Measurements from ENCODE around the gene MACF1.

MACF1 gene

GRCh38 chr1:39392851-39393573, 188.5 kb downstream of the MACF1 start:
- DNase-seq (ENCODE audit: low read depth in 2 of 3, low spot score in 1 of 3), result no peak

GRCh38 chr1:39393645-39394044, 189.2 kb downstream of the MACF1 start:
- no peak for DNase-seq (ENCODE audit: low read depth in 2 of 3, low spot score in 1 of 3)

DNA sequence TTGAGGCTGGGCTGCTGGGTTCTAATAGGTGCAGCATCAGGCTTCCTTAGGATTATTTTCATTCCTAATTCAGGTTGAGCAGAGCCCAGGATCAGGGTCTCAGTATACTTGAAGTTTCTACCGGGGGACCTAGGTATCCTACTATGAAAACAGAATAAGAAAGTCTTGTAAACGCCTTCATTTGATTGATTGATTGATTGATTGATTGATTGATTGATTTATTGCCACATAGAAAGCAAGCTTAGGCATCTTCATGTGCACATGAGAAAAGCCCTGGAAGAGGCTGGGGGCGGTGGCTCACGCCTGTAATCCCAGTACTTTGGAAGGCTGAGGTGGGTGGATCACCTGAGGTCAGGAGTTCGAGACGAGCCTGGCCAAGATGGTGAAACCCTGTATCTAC, 189.6 kb downstream of the MACF1 start:
- no peak for DNase-seq (ENCODE audit: low read depth in 2 of 3, low spot score in 1 of 3)

GRCh38 chr1:39394598-39394997, 190.1 kb downstream of the MACF1 start:
- DNase-seq (ENCODE audit: low read depth in 2 of 3, low spot score in 1 of 3), result no peak

GRCh38 chr1:39395357-39395831, 190.9 kb downstream of the MACF1 start:
- no peak for DNase-seq (ENCODE audit: low read depth in 2 of 3, low spot score in 1 of 3)

DNA sequence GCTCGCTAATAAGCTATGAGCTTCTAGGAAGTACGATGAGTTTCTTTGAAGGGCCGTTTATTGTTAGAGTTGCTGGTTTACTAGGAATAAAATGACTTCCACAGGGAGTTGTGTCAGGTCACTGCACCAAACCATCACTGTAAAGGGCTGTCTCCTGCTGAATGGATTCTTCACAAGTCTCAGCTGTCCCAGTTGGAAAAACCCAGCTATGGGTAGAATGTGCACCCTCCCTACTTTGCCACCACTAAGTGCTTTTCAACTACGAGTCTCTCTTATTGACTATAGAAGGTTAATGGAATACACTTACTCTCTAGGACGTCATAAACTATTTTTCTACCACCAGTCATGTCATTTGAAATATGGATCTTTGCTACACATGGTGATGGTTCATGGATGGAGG, 192.2 kb downstream of the MACF1 start:
- no peak for DNase-seq (ENCODE audit: low read depth in 2 of 3, low spot score in 1 of 3)

DNA sequence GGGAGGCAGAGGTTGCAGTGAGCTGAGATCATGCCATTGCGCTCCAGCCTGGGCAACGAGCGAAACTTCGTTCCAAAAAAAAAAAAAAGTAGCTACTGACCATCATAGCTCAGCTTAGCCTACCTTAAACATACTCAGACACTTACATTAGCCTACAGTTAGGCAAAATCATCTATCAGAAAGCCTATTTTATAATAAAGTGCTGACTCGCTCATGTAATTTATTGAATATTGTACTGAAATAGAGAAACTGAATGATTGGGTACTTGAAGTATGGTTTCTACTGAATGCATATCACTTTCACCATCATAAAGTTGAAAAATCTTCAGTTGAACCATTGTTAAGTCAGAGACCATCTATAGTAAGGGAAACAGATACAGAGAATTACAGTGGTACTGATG, 193.0 kb downstream of the MACF1 start:
- no peak for DNase-seq (ENCODE audit: low read depth in 2 of 3, low spot score in 1 of 3)

- peak; percentile 19 to 34 (median 21) for DNase-seq (ENCODE audit: low read depth in 2 of 3, low spot score in 1 of 3)
These were observed 194.0 kb downstream of the MACF1 start for GRCh38 chr1:39398278-39399021.

DNA sequence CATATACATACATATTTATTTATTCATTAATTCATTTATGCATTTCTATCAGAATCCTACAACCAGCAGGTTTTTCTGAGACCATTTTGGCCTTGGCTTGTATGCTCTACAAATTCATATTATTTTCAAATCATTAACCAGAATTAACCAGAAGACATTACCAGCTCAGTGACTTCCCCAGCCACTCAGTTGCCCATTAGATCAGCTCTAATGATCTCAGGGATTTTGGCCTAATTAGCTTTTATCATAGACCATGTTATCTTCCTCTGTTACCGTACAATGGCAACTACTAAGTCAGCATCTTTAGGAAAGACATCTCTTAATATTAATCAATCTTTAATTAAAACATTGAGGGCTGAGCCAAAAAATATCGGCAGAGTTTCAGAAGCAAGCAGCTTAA, 196.6 kb downstream of the MACF1 start:
- DNase-seq (ENCODE audit: low read depth in 2 of 3, low spot score in 1 of 3), result no peak

DNA sequence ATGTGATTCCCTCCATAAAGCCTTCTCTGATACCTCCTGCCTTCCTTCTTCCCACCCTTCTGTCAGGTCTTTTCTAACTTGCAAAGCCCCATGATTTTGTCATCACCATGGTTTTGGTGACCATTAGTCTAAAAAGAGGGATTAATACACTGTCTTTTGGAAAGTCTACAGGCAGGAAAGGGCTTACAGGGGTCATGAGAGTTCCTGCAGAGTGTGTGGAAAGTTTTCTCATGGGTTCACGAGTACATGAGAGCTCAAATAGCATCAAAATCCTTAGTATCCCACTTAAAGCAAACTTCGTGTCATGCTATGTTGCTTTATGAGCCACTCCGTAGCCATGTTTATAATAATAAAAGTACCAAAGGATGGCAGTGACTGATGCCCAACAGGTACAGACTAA, 200.4 kb downstream of the MACF1 start:
- DNase-seq (ENCODE audit: low read depth in 2 of 3, low spot score in 1 of 3), result no peak

DNA sequence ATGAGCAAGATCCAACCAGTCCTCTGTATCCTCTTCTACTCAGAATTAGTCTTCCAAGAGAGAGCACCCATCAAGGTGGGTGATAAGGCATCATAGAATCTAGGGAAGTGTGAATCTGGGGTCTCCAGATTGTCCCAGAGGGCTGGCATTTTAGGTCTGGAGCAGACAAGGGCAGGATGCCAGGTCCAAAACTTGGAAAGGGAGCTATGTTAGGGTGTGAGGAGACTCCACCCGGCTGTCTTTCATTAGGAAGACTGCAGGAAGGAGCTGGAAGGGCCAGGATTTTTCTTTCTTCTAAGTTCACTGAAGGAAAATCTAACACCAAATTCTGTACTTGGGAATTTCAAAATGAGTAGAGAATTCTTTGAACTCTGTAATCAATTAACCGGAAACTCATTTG, 200.9 kb downstream of the MACF1 start:
- DNase-seq (ENCODE audit: low read depth in 2 of 3, low spot score in 1 of 3), result no peak

GRCh38 chr1:39406533-39407450, 202.3 kb downstream of the MACF1 start:
- no peak for DNase-seq (ENCODE audit: low read depth in 2 of 3, low spot score in 1 of 3)

DNA sequence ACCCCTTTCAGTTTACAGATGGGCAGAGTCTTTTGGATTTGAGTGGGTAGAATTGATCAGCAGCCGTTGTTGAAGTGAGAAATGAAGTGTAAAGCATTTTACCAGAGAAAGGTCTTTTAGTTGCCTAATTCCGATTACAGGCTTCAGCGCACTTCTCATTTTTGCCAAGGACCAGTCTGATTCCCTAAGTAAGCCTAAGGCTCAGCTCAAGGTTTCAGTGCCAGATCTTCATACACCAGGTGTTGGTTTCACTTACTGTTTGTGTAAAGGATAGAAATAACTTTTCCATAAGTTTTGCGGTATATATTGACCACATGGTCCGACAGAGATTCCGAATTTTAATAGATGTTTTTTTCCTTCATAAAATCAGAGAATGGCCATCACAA, 203.0 kb downstream of the MACF1 start:
- no peak for DNase-seq (ENCODE audit: low read depth in 2 of 3, low spot score in 1 of 3)

- DNase-seq (ENCODE audit: low read depth in 2 of 3, low spot score in 1 of 3), result no peak
These were observed 203.6 kb downstream of the MACF1 start for GRCh38 chr1:39407896-39408640.

DNA sequence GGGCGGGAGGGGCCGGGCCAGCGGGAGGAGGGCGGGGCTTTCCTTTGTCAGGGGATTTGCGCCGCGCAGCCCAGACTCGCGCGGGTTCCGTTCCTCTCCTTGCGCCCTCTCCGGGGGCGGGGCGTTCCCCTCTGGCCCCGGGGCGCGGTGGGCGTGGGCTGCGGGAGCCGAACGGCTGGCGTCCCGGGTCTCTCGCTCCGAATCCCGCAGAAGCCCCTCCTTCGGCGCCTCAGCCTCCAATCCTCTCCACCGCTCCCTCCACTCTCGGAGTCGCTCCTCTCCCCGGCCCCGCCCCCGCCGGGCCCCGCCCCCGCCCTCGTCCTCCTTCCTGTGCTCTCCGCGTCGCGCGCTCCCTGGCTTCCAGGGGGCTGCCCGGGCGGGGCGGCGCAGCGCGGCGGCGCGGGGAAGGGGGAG, 204.2 kb downstream of the MACF1 start:
- peak; percentile 61 to 81 (median 65) for DNase-seq (ENCODE audit: low read depth in 2 of 3, low spot score in 1 of 3)

DNA sequence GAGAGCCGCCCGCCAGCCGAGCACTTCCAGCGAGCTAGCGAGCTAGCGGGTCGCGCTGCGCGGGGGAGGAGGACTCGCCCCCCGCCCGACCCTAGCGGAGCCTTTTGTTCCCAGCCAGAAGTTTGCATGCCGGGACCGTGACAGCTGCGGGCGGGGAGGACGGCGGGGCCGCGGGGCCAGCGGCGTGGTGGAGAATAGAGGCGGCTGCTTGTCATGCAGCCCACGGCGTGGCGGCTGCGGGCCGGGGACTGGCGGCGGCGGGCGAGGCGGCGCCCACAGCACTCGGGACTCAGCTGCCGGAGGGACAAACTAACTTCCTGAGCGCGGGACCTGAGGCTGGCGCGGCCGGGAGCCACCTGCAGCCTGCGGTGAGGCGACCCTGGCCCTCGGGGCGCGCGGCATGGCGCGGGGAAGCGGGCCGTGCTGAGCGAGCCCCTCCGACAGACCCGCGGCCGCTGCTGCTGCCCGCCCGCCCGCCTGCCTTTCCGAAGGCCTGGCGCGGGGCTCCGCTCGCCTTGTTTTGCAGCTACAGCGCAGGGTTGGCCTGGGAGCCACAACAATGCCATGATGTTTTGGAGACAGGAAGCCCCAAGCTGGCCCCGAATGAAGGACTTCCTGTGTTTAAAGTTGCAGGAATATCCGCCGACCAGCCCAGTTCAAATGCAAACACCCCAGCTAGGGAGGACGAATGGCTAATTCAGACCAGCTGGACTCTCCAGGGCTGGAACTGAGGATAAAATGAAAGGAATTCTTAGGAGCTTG, 204.7 kb downstream of the MACF1 start:
- DNase-seq (ENCODE audit: low read depth in 2 of 3, low spot score in 1 of 3), result peak in 1 of 3 donors; percentile 28

GRCh38 chr1:39410915-39411436, 206.5 kb downstream of the MACF1 start:
- DNase-seq (ENCODE audit: low read depth in 2 of 3, low spot score in 1 of 3), result peak; percentile 46 to 57 (median 50)

GRCh38 chr1:39411526-39412478, 207.3 kb downstream of the MACF1 start:
- DNase-seq (ENCODE audit: low read depth in 2 of 3, low spot score in 1 of 3), result no peak

DNA sequence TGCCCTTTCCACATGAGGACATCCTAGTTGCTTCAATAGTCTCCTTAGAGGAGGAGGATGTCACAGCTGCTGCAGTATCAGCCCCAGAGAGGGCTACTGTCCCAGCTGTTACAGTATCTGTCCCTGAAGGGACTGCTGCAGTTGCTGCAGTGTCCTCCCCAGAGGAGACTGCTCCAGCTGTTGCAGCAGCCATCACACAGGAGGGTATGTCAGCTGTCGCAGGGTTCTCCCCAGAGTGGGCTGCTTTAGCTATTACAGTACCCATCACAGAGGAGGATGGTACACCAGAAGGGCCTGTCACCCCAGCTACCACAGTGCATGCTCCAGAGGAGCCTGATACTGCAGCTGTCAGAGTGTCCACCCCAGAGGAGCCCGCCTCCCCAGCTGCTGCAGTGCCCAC, 208.4 kb downstream of the MACF1 start:
- DNase-seq (ENCODE audit: low read depth in 2 of 3, low spot score in 1 of 3), result no peak
